IMR-90 (cell line): ENCODE results near the gene KRR1. TPM values are rescaled to one million over a fixed set of nuclear protein-coding genes. Genes with fewer than 3 reads are reported as not detected.
"Not testable (repeated sequence)": the region's sequence is repeated elsewhere in the genome, so short reads cannot be mapped to it uniquely, and the experiment has no call there.

Experiments
- ATAC-seq: fragments of 200-7000 bp; cut with Tn5 transposase; 2 replicates; pipeline ENCODE4 v1.9.1; 2020; ENCODE audit warnings: low read depth, mild to moderate bottlenecking, moderate library complexity
- BruUV-seq: library from RNA; stranded (reverse); fragments of 400-500 nt; replicated peaks from 2 replicates; lab custom pipeline; 2021; lab: Mats Ljungman, UMichigan
- CTCF ChIA-PET: fragments of 300-600 bp; formaldehyde crosslinking; extraction: SDS; loops from one replicate; lab custom pipeline; 2021; ENCODE audit warnings: antibody characterized with exemption; lab: Yijun Ruan, JAX
- POLR2A ChIA-PET: fragments of 300-600 bp; sonication (Branson Sonifier 250); formaldehyde crosslinking; loops from one replicate; lab custom pipeline; 2022; ENCODE audit warnings: antibody characterized with exemption; ENCODE audit not compliant: unreplicated experiment; lab: Charles Lee
- DNase-seq: peaks from one replicate; pipeline ENCODE4 v3.0.0; 2013
- H2AFZ ChIP-seq: replicated peaks from 2 replicates; pipeline ENCODE3; 2013; ENCODE audit warnings: low read length, mild to moderate bottlenecking; ENCODE audit not compliant: poor library complexity
- H2AK5ac ChIP-seq: 2 replicates; pipeline ENCODE4 v1.6.1; 2013; ENCODE audit warnings: low read depth, low read length, inconsistent platforms
- H2AK9ac ChIP-seq: replicated peaks from 2 replicates; pipeline ENCODE3; 2013; ENCODE audit warnings: mild to moderate bottlenecking, low read depth, low read length, moderate library complexity; ENCODE audit not compliant: poor library complexity
- H2BK120ac ChIP-seq: 2 replicates; pipeline ENCODE4 v1.6.1; 2013; ENCODE audit warnings: low read depth, low read length, inconsistent platforms
- H2BK15ac ChIP-seq: 3 replicates; pipeline ENCODE4 v1.6.1; 2013; ENCODE audit warnings: low read depth, low read length, inconsistent platforms
- H2BK20ac ChIP-seq: 2 replicates; pipeline ENCODE4 v1.6.1; 2013; ENCODE audit warnings: low read depth, mild to moderate bottlenecking, inconsistent platforms, low read length, moderate library complexity
- H2BK5ac ChIP-seq: 2 replicates; pipeline ENCODE4 v1.6.1; 2013; ENCODE audit warnings: mild to moderate bottlenecking, low read depth, low read length, inconsistent platforms; ENCODE audit not compliant: poor library complexity, severe bottlenecking
- H3K14ac ChIP-seq: replicated peaks from 2 replicates; pipeline ENCODE4 v1.6.1; 2013; ENCODE audit warnings: low read depth, low read length, inconsistent platforms
- H3K18ac ChIP-seq: 2 replicates; pipeline ENCODE4 v1.6.1; 2013; ENCODE audit warnings: low read depth, low read length, control low read depth
- H3K23ac ChIP-seq: 2 replicates; pipeline ENCODE4 v1.6.1; 2013; ENCODE audit warnings: low read depth, low read length, inconsistent platforms
- H3K27ac ChIP-seq: 2 replicates; pipeline ENCODE4 v1.5.1; 2013; ENCODE audit warnings: mild to moderate bottlenecking, control low read depth, low read length; ENCODE audit not compliant: insufficient read depth
- H3K27me3 ChIP-seq: 2 replicates; pipeline ENCODE4 v1.6.1; 2013; ENCODE audit warnings: low read length; ENCODE audit not compliant: control insufficient read depth, insufficient read depth
- H3K36me3 ChIP-seq: 2 replicates; pipeline ENCODE4 v1.6.1; 2013; ENCODE audit warnings: low read length, mixed read lengths; ENCODE audit not compliant: control insufficient read depth, insufficient read depth
- H3K4ac ChIP-seq: 2 replicates; pipeline ENCODE4 v1.6.1; 2013; ENCODE audit warnings: low read depth, low read length, inconsistent platforms
- H3K4me1 ChIP-seq: 2 replicates; pipeline ENCODE4 v1.6.1; 2013; ENCODE audit warnings: low read length, mixed read lengths; ENCODE audit not compliant: control insufficient read depth, insufficient read depth
- H3K4me2 ChIP-seq: 2 replicates; pipeline ENCODE4 v1.6.1; 2013; ENCODE audit warnings: low read depth, mild to moderate bottlenecking, control low read depth, low read length, moderate library complexity
- H3K4me3 ChIP-seq: 2 replicates; pipeline ENCODE4 v1.5.1; 2013; ENCODE audit warnings: low read depth, mild to moderate bottlenecking, control low read depth, low read length, moderate library complexity; ENCODE audit not compliant: insufficient read depth
- H3K56ac ChIP-seq: 2 replicates; pipeline ENCODE4 v1.6.1; 2013; ENCODE audit warnings: low read length, inconsistent platforms; ENCODE audit not compliant: insufficient read depth; ENCODE audit errors: extremely low read depth
- H3K79me1 ChIP-seq, 2 experiments: 2 replicates each; pipeline ENCODE4 v1.6.1; 2013; ENCODE audit warnings: low read length in 2 of 2, inconsistent platforms in 1 of 2, low read depth in 1 of 2
- H3K9ac ChIP-seq: 2 replicates; pipeline ENCODE4 v1.6.1; 2013; ENCODE audit warnings: low read depth, low read length, control low read depth
- H3K9me1 ChIP-seq: 2 replicates; pipeline ENCODE4 v1.6.1; 2013; ENCODE audit warnings: low read length, inconsistent platforms; ENCODE audit not compliant: insufficient read depth
- H3K9me3 ChIP-seq: 2 replicates; pipeline ENCODE4 v1.6.1; 2013; ENCODE audit warnings: low read length; ENCODE audit not compliant: control insufficient read depth, insufficient read depth
- H4K20me1 ChIP-seq: 2 replicates; pipeline ENCODE4 v1.6.1; 2013; ENCODE audit warnings: low read length, inconsistent platforms; ENCODE audit not compliant: insufficient read depth
- H4K5ac ChIP-seq: 2 replicates; pipeline ENCODE4 v1.6.1; 2013; ENCODE audit warnings: mild to moderate bottlenecking, low read depth, low read length, control low read depth
- H4K8ac ChIP-seq, 2 experiments: 2 replicates each; pipeline ENCODE4 v1.6.1; 2013; ENCODE audit warnings: low read depth in 2 of 2, low read length in 2 of 2, control low read depth in 1 of 2, inconsistent platforms in 1 of 2
- H4K91ac ChIP-seq: 2 replicates; pipeline ENCODE4 v1.6.1; 2013; ENCODE audit warnings: low read depth, low read length, inconsistent platforms; ENCODE audit not compliant: insufficient read depth
- BHLHE40 ChIP-seq: fragments of 150-350 bp; IDR thresholded peaks from 2 replicates; pipeline ENCODE4 v1.6.1; 2016; ENCODE audit warnings: mild to moderate bottlenecking, low read depth, low read length
- FOS ChIP-seq: fragments of 150-350 bp; IDR thresholded peaks from 2 replicates; pipeline ENCODE4 v1.6.1; 2016; ENCODE audit warnings: low read depth, low read length
- NFE2L2 ChIP-seq: fragments of 150-350 bp; IDR thresholded peaks from 2 replicates; pipeline ENCODE4 v1.6.1; 2016; ENCODE audit warnings: low read depth, mild to moderate bottlenecking, low read length
- RCOR1 ChIP-seq: IDR thresholded peaks from 2 replicates; pipeline ENCODE4 v1.6.1; 2012; ENCODE audit warnings: mild to moderate bottlenecking, low read length, improper control_type of control experiment; ENCODE audit not compliant: insufficient replicate concordance
- RFX5 ChIP-seq: IDR thresholded peaks from 2 replicates; pipeline ENCODE4 v1.8.0; 2012; ENCODE audit warnings: low read depth, mild to moderate bottlenecking, low read length, moderate library complexity
- WGBS, 2 experiments: methylation state at CpG; one replicate each; pipeline versions ENCODE4 v1.1.5 to v1.1.7; 2013; ENCODE audit warnings: missing lambda C conversion rate in 2 of 2; ENCODE audit not compliant: insufficient read length in 1 of 2; ENCODE audit errors: extremely low coverage in 2 of 2; 5-methylcytosine and 5-hydroxymethylcytosine counted together
- dilution Hi-C: fragments of 300-500 bp; cut with HindIII; formaldehyde crosslinking; loops from one replicate; pipeline ENCODE4 v1.14.3; 2018; ENCODE audit warnings: low sequenced_read_pairs; ENCODE audit not compliant: unreplicated experiment
- in situ Hi-C: fragments of 300-500 bp; cut with MboI; formaldehyde crosslinking; loops from 3 replicates; pipeline ENCODE4 v1.14.3; 2019; ENCODE audit warnings: low sequenced_read_pairs, inconsistent platforms, mixed read lengths
- intact Hi-C: fragments of 100-400 bp; cut with micrococcal nuclease; formaldehyde crosslinking; loops from 2 replicates; pipeline ENCODE4 v1.10.0; 2022
- polyA plus RNA-seq, 3 experiments: library from polyadenylated mRNA; depleted of rRNA; stranded (reverse); fragments of >200 nt; gene quantifications; 2 replicates each; pipeline ENCODE4 v1.2.3, GENCODE V29; 2012; ENCODE audit warnings: low replicate concordance in 1 of 3
- total RNA-seq: library from RNA; depleted of rRNA; stranded (reverse); fragments of >200 nt; gene quantifications from 2 replicates; pipeline ENCODE4 v1.2.3, GENCODE V29; 2012

KRR1 gene
- total and polyA plus RNA-seq, 2 of the 4 experiments (the other 2 are of a cell fraction) = 18.3 to 31.4 TPM

- peaks cover 3% of the 10 kb centered on the region; the same call in 1 of the 2 replicates for H3K4me1 ChIP-seq
- no peak overlapping the region for H3K27ac ChIP-seq
- peak; percentile 61 for ATAC-seq
- no peak overlapping the region for H2AFZ ChIP-seq
- H3K9ac ChIP-seq = no peak overlapping the region
- BruUV-seq = no TSS peak
- DNase-seq = peak; percentile 85
- no peak overlapping the region for H3K14ac ChIP-seq
- peak overlapping the region; percentile 50 for H2BK5ac ChIP-seq
- no peak overlapping the region for H3K4ac ChIP-seq
- 0 out of 3 replicates have a peak overlapping the region, but pooled peaks have one; percentile 57 for H2BK15ac ChIP-seq
- H4K91ac ChIP-seq = no peak overlapping the region
- H4K8ac ChIP-seq = peak overlapping the region in 1 of 2 experiments; percentile 40; a peak in 1 of 4 replicates
- no peaks in the 10 kb centered on the region for H4K20me1 ChIP-seq
- no peak overlapping the region for H3K4me3 ChIP-seq
- H3K23ac ChIP-seq = no peak overlapping the region
- ChIA-PET POLR2A (no interaction called here), CTCF (interaction anchor here (0.5 kb wide), 1 partner anchor 788 kb away, joined by 4 read pairs; no protein-coding TSS in a partner anchor)
- H3K56ac ChIP-seq = no peak overlapping the region
- intact Hi-C loops = no loop called here
- no peak overlapping the region for H4K5ac ChIP-seq
- H2AK5ac ChIP-seq = no peak overlapping the region
- in situ Hi-C loops = no loop called here
- no peak overlapping the region; the same call in 1 of the 2 replicates for H2BK120ac ChIP-seq
- no peaks in the 10 kb centered on the region for H3K36me3 ChIP-seq
- no peaks in the 10 kb centered on the region for H3K9me3 ChIP-seq
- peak overlapping the region; percentile 50; the same call in 1 of the 2 replicates for H3K4me2 ChIP-seq
- no peak overlapping the region for H3K18ac ChIP-seq
- dilution Hi-C loops = no loop called here
- H2BK20ac ChIP-seq = no peak overlapping the region
- H3K9me1 ChIP-seq = no peaks in the 10 kb centered on the region
- H3K79me1 ChIP-seq = no peaks in the 10 kb centered on the region
- TF ChIP-seq NFE2L2 (no peak), RCOR1 (no peak), RFX5 (no peak), FOS (peak; percentile 35; the same call in 1 of the 2 replicates), BHLHE40 (0 out of 2 replicates have a peak, but pooled peaks have one; percentile 24)
- no peaks in the 10 kb centered on the region for H3K27me3 ChIP-seq
- H2AK9ac ChIP-seq = no peak overlapping the region
Measured at GRCh38 chr12:75446857-75447256, 64.6 kb downstream of the KRR1 start.

GRCh38 chr12:75445137-75445507 lies 66.3 kb downstream of the KRR1 start:
- peak overlapping the region; percentile 85 for H2BK120ac ChIP-seq
- H3K4me1 ChIP-seq, H3K27me3 ChIP-seq, H3K9me3 ChIP-seq, H3K4me2 ChIP-seq, BruUV-seq, ATAC-seq, H3K36me3 ChIP-seq, POLR2A ChIA-PET, H3K23ac ChIP-seq, H3K9ac ChIP-seq, H3K18ac ChIP-seq, DNase-seq, H3K9me1 ChIP-seq, H3K14ac ChIP-seq, CTCF ChIA-PET, H2AFZ ChIP-seq, in situ Hi-C loops, H4K20me1 ChIP-seq, H4K5ac ChIP-seq, H3K27ac ChIP-seq, H3K4me3 ChIP-seq, H2AK9ac ChIP-seq, dilution Hi-C loops, H3K79me1 ChIP-seq, H3K56ac ChIP-seq: not testable (repeated sequence)
- 0 out of 2 replicates have a peak overlapping the region, but pooled peaks have one; percentile 11 for H4K91ac ChIP-seq
- peak overlapping the region; percentile 43 for H2AK5ac ChIP-seq
- 0 out of 4 replicates have a peak overlapping the region, but pooled peaks of 1 of the 2 experiments have one; percentile 6 for H4K8ac ChIP-seq
- H2BK20ac ChIP-seq = peak overlapping the region; percentile 86; the same call in 1 of the 2 replicates
- peak overlapping the region; percentile 36 for H3K4ac ChIP-seq
- intact Hi-C loops = loop anchor here (2.0 kb wide), 1 partner anchor 36 kb away; the partner anchor contains the start of gene GLIPR1
- WGBS, 2 experiments = 100% methylated on average over 1 of the region's 7 CpGs; no CpG with 5 or more reads in 1 of the 2 experiments
- H2BK5ac ChIP-seq = peak overlapping the region; percentile 91
- peak overlapping the region; percentile 58; the same call in 2 of the 3 replicates for H2BK15ac ChIP-seq
